NCI-H524 (cell line): ENCODE results near the gene DNAH14.
A peak's percentile ranks its signal among the peaks of the same experiment; 100 is the strongest.

ENCODE experiments used
- DNase-seq, 2 experiments: peaks; one replicate each; lab custom pipeline; 2025; lab: John Stamatoyannopoulos, UW

Gene DNAH14

GRCh38 chr1:225408249-225408648 is 478.8 kb downstream of the DNAH14 start:
- no peak for DNase-seq

DNA sequence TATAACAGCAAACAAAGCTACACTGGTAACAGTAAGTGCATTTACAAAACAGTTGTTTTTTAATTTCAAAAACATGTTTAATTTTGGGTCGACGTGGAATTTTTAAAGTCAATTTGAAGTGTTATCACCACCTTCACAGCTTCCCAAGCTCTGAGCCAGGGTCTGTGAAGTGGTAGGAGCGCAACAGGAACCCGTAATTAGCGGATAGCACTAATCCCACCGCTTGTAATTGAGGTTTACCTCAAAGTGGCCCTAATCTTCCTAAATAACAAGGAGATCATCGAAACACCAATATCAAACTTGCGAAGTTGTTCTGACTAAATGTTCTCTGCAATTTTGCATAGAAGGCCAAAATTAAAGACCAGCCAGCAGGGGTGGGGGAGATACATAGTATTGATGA is 479.6 kb downstream of the DNAH14 start:
- DNase-seq, result peak; percentile 14 to 62

DNA sequence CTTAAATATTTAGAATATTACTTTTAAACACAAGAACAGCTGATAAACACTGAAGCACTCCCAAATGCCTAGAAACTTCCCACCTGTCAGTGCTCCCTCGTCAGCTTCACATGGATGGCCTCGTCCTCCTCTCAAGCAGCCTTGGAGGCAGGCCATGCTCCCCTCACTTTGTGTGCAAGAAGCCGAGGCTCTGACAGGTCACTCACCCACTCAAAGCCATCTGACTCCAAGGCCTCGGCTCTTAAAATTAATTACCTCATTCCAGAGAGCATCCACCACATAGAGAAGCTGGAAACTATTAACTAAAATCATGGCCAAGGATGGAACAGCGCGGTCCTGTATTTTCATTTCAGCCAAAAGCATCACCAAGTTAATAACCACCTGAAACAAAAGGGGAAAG is 480.6 kb downstream of the DNAH14 start:
- peak; percentile 6 to 33 for DNase-seq

- no peak for DNase-seq
Measured at GRCh38 chr1:225412321-225412720, 482.8 kb downstream of the DNAH14 start.

DNA sequence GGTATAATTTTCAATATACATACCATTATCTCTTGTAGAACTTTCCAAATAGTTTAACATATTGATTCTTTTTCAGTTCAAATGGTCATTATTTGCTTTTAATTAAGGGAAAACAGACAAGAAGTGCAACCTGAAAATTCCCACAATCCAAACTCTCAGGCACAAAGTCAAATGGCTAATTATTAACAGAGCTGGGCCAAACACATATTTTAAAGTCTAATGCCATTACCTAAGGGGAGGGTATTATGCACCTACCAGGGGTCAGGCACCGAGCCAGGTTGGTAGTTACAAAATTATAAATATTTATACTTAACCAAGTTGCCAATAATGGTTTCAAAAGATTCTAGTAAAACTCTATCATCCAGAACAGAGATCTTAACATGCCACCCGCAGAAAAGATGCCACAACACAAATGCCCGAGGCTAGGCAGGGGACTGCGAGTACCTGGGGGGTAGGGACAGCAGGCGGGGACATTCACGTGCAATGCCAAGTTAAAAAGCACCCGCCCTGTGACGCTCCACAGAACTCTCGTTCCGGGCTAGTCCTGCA is 483.4 kb downstream of the DNAH14 start:
- DNase-seq, result no peak

GRCh38 chr1:225413708-225414375 is 484.4 kb downstream of the DNAH14 start:
- DNase-seq, result no peak

GRCh38 chr1:225415307-225415706 is 485.8 kb downstream of the DNAH14 start:
- DNase-seq, result no peak

DNA sequence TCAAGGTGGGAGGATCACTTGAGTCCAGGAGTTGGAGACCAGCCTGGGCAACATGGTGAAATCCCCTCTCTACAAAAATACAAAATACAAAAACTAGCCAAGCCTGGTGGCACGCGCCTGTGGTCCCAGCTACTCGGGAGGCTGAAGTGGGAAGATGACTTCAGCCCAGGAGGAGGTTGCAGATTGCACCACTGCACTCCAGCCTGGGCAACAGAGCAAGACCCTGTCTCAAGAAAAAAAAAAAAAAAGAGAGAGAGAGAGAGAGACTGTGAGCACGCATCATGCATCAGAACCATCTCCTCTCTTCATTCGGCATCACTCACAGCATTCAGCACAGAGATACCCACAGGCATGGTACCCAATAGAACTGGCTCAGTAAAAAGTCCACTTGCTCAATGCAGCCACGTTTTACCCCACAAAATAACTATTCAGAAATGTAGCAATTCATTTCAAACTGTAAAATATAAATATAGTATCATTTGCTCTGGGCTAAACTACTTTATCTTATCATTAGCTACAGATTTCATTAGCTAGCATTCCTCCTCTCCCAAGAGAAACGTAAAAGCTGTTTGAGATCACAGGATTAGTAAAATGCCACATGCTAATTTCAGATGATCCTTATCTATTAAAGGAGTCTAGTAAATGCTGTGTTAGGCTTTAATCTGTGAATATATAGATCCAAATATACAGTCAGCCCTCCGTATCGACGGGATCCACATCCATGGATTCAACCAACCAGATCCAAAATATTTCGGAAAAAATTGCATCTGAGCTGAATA is 486.7 kb downstream of the DNAH14 start:
- DNase-seq, result no peak

- DNase-seq, result no peak
Measured at GRCh38 chr1:225418059-225418458, 488.6 kb downstream of the DNAH14 start.

DNA sequence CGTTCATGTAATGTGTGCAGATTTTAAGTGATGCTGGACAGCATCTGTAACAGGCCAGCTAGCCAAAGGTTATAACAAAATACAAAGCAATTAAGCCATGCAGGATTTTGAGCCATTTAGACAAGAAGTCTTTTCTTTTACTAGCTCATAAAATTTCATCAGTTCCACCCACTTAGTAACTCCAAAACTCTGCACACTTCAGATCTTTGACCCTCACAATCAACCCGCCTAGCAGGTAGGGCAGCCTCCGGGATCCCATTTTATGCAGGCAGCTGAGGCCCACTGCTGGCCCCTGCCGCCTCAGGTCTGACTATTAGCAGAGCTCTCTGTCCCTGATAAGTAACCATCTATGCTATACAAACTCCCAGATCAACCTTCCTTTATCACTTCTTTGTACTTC is 489.1 kb downstream of the DNAH14 start:
- no peak for DNase-seq

DNA sequence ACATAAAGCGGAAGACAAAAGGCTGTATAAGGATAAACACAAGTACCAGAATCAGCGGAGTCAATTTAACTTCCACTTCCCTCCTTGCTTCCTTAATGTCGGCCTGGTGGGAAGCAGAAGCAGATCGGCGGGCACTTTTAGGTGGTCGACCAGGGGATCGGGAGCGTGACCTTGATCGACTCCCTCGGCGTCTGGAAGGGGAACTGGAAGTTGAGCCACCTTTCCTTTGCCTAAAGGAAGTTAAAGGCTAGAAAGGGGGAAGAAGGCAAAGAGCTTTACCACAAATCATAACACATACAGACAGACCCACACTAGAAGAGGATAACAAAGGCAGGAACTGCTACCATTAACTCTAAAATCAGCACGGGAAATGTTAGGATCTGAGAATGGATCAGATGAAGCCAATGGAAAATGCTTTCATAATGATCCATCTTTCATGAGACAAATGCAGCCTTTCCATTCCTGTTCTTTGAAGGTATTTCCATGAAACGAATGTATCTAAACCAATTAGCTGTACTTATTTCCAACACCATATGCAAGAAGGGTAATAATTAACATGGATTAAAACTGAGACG is 492.6 kb downstream of the DNAH14 start:
- DNase-seq, result no peak

GRCh38 chr1:225422795-225423517 is 493.5 kb downstream of the DNAH14 start:
- no peak for DNase-seq

DNA sequence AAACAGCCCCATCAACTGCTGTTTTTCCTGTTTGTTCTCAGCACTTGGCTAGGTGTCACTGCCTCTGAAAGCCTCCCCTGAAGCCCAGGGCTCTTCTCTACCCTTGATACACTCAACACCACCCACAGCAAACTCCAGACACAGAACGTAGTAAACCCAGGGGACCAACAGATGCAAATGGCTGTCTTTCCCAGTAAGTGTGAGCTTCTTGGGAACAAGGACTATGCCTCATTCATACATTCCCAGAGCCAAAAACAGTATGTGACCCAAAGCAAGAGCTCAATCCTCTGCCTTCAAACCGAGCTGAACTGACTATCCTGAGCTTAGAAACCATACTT is 494.0 kb downstream of the DNAH14 start:
- DNase-seq, result no peak

DNA sequence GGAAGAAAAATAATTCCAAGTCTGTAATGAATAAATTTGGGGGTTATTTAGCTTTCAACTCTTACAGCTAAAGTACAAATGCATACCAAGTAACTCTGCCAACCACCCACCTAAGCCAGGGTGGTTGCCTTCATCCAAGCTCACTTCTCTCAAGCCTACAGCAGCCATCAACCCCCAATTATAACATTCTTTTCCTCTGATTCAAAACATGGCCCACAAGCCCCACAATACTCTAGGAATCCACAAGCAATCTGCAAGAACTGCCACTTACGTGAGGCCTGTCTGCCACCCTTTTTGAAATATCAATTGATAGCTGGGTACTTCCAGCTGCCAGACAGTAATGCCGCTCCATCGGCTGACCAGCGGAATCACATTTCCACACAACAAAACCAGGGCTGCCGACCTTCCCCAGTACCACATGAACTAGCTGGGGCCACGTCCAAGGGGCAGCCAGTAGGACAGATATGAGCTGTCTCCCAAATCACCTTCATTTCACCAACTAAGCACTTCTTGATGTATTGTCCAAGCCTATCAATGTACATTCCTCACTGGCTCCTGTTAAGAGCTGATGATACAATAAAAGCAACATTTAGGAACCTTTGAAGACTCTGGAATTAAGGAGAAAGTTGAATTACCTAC is 495.2 kb downstream of the DNAH14 start:
- no peak for DNase-seq

DNA sequence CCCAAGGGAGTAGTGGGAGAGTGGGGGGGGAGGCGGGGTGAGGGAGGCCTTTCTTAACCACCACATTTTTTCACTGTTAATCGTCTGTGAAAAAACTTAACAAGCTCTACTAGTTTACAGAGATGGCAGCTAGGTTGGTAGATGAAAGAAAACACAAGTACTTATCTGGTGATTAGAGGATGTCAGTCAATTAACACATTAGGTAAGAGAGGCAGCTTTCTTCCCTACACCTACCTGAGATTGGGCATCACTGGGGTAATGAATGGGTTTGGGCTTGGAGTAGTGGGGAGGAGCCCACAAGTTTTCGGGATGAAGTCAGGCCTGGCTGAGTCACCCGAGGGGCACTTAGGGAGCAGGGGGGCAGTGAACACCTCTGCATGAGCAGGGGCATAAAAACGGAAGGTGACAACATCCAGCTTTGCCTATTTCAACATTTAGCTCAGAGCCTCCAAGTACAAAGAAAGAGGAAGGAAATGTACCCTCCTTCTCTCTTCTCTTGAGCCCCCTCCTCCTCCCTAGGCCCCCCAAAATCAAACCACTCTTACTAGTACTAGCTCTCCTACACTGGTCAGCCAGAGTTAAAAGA is 495.8 kb downstream of the DNAH14 start:
- no peak for DNase-seq

DNA sequence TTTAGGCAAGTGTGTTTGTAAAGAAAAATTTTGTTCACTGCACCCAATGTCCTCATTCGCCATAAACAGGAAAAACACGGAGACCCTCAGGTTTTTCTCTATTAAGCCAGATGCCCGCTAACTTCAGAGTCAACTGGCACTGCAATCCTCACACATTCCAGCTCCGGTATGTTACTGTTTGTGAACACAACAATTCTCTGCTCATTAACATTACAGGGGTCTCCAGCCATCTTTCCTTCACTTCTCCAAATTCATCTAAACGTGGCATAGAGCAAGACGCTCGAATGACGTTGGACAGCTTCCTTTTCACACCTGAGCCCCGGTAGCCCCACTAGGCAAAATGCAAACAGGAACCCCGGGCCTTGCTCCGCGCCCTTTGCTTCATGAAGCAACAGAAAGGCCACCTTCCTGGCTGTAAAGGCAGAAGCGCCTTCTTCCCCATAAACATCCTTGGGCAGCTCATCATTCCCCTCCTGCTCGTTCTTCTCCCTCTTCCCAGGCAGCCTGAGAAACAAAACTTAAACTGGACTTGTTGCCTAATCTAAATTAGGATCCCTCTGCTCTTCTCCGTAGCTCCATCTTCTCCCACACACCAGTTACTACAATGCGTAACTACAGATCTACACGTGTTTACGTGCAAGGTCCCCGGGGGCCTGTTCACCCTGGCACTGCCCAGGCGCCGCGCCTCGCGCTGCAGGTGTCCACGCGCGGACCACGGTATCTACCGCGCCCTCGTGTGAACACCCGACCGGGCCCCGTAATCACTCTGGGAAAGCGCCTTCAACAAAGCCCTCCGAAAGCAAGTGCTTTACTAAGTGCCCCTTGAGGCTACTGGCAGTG is 497.1 kb downstream of the DNAH14 start:
- peak; percentile 40 to 46 for DNase-seq

DNA sequence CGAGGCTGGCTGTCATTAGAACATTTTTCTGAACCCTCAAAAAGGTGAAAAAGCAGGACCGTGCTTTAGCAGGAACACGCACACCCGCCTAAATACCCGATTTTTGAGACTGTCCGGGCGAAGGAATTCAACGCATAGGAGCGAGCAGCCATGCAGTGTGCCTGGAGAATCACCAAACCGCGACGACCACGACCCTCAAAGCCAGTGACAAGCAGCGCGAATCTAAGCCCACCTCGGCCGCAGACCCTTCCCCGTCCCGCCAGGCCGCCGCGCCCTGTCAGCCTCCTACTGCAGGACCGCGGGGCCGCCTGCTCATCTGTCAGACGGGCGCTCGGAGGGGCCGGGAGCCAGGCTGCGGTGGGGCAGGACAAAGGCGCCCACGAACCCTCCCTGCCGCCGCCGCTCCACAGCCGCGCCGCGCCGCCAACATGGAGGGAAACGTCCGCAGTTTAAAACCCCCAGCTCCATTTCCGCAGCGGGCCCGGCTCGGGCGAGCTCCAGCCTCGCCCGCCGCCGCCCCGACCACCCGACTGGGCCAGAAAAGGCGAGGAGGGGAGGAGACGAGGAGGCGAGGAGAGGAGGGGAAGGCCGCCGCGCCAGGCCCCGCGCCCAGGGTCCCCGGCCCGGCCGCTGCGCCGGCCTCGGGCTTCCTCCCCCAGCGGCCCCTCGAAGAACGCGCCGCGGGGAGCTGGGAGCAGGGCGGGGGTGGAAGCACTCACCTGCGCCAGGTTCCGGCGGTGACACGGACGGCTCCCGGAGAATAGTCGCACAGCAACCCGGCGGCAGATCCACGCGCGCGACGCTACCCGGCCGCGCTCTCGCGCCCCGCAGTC is 498.0 kb downstream of the DNAH14 start, which contains the start of gene LBR:
Gene LBR, minus strand, starts transcription at position 804 of the 833 bp plus-strand sequence. CDS start 3,963 bp downstream, outside the sequence.
- DNase-seq, result peak in 1 of 2 experiments; percentile 46

DNA sequence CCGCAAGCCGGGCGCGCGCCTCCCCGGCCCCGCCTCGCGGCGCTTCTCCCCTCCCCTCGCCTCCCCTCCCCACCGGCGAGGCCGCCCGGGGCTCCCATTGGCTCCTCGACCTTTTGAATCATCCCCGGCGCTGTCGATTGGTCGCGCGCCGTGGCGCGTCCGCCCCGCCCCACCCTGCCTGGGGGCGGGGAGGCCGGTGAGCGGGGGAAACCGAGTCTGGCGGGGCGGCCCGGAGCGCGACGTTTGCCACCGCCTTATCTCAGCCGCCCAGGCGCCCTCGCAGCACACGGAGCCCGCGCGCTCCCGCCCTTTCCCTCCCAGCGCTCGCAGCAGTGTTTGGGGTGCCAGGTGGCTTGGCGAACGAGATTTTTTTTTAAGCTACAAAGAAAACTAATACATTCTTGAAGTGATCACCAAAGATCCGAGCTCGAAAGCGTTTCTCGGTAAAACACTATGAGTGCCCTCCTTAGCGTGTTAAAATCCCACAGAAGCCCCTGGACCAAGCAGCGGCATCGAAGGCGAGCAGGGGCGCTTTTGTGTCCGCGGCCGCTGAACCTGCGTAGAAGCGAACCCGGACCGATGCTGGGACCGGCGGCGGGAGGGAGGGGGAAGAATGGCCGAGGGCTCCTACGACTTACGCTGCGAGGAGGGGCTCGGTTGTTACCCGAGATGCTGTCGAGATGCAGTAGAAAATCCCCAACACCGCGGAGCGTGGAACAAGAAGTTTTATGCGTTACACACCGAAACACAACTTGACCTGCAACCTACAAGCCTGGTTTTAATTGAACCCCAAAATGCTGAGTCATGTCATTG is 498.8 kb downstream of the DNAH14 start:
- peak; percentile 85 to 93 for DNase-seq
